ENCODE measurements around the gene MRPL30.
A peak's percentile ranks its signal among the peaks of the same experiment; 100 is the strongest.
"Not testable (repeated sequence)": the region's sequence is repeated elsewhere in the genome, so short reads cannot be mapped to it uniquely, and the experiment has no call there.

The MRPL30 gene

GRCh38 chr2:99180755-99181623 lies at the start of gene MRPL30, which contains the start of gene MITD1:
Gene MRPL30, plus strand, starts transcription at chr2:99181184. Its CDS starts 5,020 bp downstream, at chr2:99186204.
Gene MITD1, minus strand, starts transcription at chr2:99181058. Its CDS starts 77 bp downstream, at chr2:99180981.
- DNase-seq: peak; percentile 82

DNA sequence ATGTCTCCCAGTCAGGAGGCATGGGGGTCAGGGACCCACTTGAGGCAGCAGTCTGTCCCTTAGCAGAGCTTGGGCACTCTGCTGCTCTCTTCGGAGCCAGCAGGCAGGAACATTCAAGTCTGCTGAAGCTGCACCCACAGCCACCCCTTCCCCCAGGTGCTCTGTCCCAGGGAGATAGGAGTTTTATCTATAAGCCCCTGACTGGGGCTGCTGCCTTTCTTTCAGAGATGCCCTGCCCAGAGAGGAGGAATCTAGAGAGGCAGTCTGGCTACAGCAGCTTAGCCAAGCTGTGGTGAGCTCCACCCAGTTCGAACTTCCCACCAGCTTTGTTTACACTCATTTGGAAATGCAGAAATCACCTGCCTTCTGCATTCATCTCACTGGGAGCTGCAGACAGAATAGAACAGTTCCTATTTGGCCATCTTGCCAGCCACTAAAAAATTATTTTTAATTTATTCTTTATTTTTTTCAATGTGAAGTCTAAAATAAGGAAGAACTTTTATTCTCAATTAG lies 45.9 kb upstream of the MRPL30 start:
- DNase-seq: not testable (repeated sequence)

DNA sequence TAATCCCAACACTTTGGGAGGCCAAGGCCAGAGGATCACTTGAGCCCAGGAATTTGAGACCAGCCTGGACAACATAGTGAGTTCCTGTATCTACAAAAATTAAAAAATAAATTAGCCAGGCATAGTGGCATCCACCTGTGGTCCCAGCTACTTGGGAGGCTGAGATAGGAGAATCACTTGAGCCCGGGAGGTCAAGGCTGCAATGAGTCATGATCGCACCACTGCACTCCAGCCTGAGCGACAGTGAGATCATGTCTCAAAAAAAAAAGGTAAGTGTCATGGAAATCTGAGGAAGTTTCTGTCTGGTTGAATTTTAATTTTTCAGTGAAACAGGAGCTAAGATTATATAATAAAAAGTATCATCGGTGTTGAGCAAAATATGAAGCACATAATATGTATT lies 42.0 kb upstream of the MRPL30 start:
- no peak for DNase-seq

- no peak for DNase-seq
These were observed 40.7 kb upstream of the MRPL30 start for GRCh38 chr2:99140056-99140859.

- DNase-seq: no peak
These were observed 40.2 kb upstream of the MRPL30 start for GRCh38 chr2:99140860-99141109.

- peak; percentile 89 for DNase-seq
These were observed 39.6 kb upstream of the MRPL30 start, which contains the start of gene C2orf15 for GRCh38 chr2:99141110-99142108. Gene C2orf15, plus strand, starts transcription at chr2:99141707. Its CDS starts 8,852 bp downstream, at chr2:99150559.

GRCh38 chr2:99150706-99151105 lies 30.3 kb upstream of the MRPL30 start:
- DNase-seq: no peak

GRCh38 chr2:99152199-99152895 lies 28.6 kb upstream of the MRPL30 start:
- no peak for DNase-seq

DNA sequence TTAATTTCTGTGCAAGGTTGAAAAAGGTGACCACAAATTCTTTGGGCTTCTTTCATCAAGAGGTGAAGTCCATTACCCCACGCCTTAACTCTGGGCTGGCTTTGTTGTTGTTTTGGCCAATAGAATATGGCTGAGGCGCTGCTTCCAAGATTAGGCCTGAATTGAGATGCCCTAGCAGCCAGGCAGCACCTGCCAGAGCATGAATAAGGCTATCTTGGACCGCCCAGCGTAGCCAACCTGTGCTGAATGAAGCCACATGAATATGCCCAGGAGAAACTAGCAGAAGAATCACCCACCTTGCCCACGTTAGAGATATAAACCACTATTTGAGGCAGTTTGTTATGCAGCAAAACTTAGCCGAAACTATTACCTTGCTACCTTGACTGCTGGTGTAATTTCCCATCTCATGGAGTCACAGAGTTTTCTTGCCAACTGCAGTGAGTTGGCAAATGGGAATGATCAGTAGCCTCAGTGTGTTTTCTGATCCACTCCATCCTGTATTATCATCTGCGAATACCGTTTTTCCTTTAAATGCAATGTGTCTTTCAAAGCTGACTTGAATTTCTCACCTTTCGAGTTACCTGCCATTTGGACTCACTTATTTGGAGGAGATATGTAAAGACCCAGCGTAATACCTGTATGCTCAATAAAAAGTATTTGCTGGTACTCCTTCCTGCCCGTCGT lies 26.9 kb upstream of the MRPL30 start:
- no peak for DNase-seq

DNA sequence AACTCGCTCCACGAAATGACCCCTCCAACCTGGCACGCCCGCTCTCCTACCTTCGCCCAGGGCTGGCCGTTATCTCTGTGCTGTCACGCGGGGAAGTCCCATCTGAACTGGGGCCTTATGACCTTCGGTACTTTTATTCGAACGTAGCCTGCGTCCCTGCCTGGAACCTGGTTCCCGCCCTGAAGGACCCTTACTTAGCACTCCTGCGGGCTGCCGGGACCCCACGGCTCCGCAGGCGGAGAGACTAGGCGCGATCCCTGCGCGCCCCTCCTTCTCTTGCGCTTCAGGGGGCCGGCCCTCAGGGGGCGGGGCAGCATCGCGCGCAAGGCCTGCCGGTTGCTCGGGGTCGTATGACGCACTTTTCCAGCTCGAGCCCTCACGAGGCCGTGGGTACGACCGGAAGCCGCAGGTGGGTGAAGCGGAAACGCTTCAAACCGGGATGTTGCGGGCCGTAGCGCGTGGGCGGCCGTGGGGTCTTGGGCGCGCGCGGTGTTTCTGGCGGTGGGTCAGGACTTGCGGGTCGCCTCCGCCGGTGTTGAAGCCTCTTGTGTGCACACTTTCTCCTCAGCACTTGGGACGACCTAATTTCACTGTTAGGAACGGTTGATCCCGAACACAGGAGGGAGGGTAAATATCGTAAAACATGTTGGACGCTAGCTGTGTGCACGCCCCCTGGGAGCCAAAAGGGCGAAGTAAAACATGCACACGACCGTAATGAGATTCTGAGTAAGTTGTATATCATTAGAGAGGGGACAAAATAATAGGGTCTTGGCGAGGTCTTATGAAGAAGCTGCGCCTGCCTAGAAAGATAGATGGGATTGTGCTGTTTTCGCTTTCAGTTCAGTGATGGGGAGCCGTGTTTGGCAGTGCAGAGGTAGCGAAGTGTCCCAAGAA lies 26.1 kb upstream of the MRPL30 start, which contains the start of the genes LIPT1 and TSGA10:
TSS of gene LIPT1 (plus strand) at position 325 of the 894 bp plus-strand sequence. CDS start 6,991 bp downstream, outside the sequence.
TSS of gene TSGA10 (minus strand) at position 300 of the 894 bp plus-strand sequence. CDS start 45,503 bp downstream, outside the sequence.
- DNase-seq: peak; percentile 85

DNA sequence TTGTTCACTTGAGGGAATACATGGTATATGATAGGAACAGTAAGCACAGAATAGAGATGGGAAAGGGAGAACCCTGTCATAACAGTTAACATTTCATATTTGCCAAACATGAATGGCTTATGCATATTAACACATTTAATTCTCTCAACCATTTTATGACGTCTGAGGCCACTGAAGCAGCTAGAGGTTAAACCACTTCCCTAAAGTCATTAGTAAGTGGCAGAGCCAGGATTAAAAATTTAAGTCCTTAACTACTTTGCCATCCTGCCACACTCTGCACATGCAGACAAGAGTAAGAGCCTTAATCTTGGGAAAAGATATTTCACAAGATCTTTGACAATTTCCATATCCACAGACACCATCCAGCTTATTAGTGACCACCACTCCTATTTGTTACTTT lies 24.1 kb upstream of the MRPL30 start:
- DNase-seq: no peak

DNA sequence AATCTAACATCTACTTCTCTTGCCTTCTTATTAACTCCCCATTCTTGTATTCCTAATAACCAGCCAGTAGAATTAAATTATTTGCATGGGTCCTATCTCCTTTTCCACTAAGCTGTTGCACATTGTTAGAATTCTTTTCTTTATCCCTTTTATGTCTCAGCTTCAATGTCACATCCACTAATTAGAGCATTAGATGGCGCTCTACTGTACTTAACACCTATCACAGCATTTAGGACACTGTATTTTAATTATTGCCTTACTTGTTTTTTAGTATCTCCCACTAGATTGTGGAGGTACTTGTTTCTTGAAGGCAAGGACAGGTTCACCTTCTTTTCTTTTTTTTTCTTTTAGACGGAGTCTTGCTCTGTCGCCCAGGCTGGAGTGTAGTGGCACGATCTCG lies 22.4 kb upstream of the MRPL30 start:
- no peak for DNase-seq

- no peak for DNase-seq
These were observed 21.4 kb upstream of the MRPL30 start for GRCh38 chr2:99159594-99159993.

DNA sequence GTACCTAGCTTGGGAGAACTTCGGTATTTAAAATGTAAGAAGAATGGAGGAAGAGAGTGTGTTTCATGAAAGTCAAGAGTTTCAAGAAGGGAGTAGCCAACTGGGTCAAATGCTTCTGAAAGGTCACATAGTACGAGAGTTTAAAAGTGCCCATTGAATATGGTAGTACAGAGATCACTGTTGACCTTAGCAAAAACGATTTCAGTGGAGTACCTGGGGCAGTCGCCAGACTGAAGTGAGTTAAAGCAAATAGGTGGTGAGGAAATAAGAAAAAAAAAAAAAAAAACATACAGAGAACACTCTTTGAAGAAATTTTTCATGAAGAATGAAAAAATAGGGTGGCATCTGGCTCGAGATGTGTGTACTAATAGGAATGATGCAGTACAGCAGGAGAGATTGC lies 14.8 kb upstream of the MRPL30 start:
- no peak for DNase-seq

- DNase-seq: no peak
These were observed 11.4 kb upstream of the MRPL30 start for GRCh38 chr2:99169534-99169933.

- no peak for DNase-seq
These were observed 9.4 kb upstream of the MRPL30 start for GRCh38 chr2:99171377-99172140.

DNA sequence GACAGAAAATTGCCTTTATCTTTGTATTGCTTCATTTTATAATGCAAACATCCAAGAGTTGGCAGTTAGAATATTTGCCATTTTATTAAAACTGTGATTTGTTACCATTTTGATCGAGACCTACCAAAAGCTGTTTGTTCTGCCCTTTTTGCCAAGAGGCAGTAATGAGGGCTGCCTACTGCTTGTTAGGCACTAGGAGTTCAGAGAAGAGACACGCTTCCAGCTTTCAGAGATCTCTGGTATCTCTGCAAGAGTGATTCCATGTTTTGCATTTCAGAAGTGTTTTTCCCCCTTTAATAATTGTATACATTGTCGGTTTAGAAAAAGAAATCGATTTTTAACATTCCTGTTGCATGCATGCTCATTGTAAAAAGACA lies 628 bp downstream of the MRPL30 start:
- no peak for DNase-seq

DNA sequence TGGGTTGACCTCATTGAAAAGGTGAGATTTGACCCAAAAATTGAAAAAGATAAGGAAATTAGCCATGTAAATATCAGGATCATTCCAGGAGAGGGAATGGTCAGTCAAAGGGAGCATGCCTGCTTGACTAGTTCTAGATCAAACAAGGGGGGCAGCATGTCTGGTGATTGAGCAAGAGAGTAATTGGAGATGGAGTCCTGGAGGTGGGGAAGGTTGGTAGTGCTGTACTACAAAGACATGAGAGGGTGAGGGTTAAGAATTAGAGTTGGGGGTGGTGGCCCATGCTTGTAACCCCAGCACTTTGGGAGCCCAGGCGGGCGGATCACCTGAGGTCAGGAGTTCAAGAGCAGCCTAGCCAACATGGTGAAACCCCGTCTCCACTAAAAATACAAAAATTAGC lies 2.0 kb downstream of the MRPL30 start:
- no peak for DNase-seq

DNA sequence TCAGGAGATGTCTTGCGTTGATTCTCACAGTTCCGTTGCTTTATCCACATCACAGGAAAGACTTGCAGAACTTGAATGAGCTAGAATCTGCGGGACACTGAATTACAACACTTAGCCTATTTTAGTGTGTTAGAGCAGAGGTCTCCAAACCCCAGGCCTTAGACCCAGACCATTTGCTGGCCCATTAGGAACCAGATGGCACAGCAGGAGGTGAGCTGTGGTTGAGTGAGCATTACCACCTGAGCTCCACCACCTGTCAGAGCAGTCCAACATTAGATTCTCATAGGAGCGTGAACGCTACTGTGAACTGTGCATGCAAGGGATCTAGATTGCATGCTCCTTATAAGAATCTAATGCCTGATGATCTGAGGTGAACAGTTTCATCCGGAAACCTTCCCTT lies 3.8 kb downstream of the MRPL30 start:
- no peak for DNase-seq

Measured in NK-92 treated with Interleukin-12 subunit alpha and Interleukin-12 subunit beta, amount 100 ng/mL, for 24 hours (cell line).